H9 (cell line): ENCODE data around the gene LRP5. TPM values are rescaled to one million over a fixed set of nuclear protein-coding genes. Genes with fewer than 3 reads are reported as not detected.
A peak's percentile ranks its signal among the peaks of the same experiment; 100 is the strongest.

Experiments used
- DNase-seq: peaks from one replicate; pipeline ENCODE4 v3.0.0-alpha.2; 2017
- H2AFZ ChIP-seq: one replicate; pipeline ENCODE4 v1.6.1; 2013; ENCODE audit warnings: mild to moderate bottlenecking, low read length, control low read depth, moderate library complexity
- H2AK5ac ChIP-seq: 2 replicates; pipeline ENCODE4 v1.6.1; 2013; ENCODE audit warnings: low read length, control low read depth, mixed read lengths; ENCODE audit not compliant: insufficient read length
- H2BK120ac ChIP-seq: one replicate; pipeline ENCODE4 v1.6.1; 2013; ENCODE audit warnings: low read depth, mild to moderate bottlenecking, low read length, control low read depth, inconsistent platforms; ENCODE audit not compliant: poor library complexity, severe bottlenecking
- H2BK12ac ChIP-seq: 2 replicates; pipeline ENCODE4 v1.6.1; 2013; ENCODE audit warnings: low read length, control low read depth, mixed read lengths, low read depth; ENCODE audit not compliant: insufficient read length
- H2BK15ac ChIP-seq: 2 replicates; pipeline ENCODE4 v1.6.1; 2013; ENCODE audit warnings: low read depth, low read length, control low read depth
- H2BK20ac ChIP-seq: one replicate; pipeline ENCODE4 v1.6.1; 2013; ENCODE audit warnings: low read depth, mild to moderate bottlenecking, low read length, control low read depth, inconsistent platforms; ENCODE audit not compliant: poor library complexity, severe bottlenecking
- H2BK5ac ChIP-seq: 2 replicates; pipeline ENCODE4 v1.6.1; 2013; ENCODE audit warnings: low read length, control low read depth, mixed read lengths; ENCODE audit not compliant: insufficient read length
- H3K14ac ChIP-seq: 2 replicates; pipeline ENCODE4 v1.6.1; 2013; ENCODE audit warnings: low read length, control low read depth; ENCODE audit not compliant: insufficient read depth
- H3K18ac ChIP-seq: 2 replicates; pipeline ENCODE4 v1.6.1; 2013; ENCODE audit warnings: low read depth, mild to moderate bottlenecking, mixed read lengths, low read length, control low read depth; ENCODE audit not compliant: insufficient read length
- H3K23ac ChIP-seq: 2 replicates; pipeline ENCODE4 v1.6.1; 2013; ENCODE audit warnings: low read length, control low read depth, mixed read lengths, low read depth; ENCODE audit not compliant: insufficient read length
- H3K23me2 ChIP-seq: 2 replicates; pipeline ENCODE4 v1.6.1; 2013; ENCODE audit warnings: low read depth, mild to moderate bottlenecking, mixed read lengths, low read length, control low read depth; ENCODE audit not compliant: insufficient read length, poor library complexity, severe bottlenecking
- H3K27ac ChIP-seq: 2 replicates; pipeline ENCODE4 v1.5.1; 2013; ENCODE audit warnings: low read length, control low read depth, mixed read lengths, low read depth; ENCODE audit not compliant: insufficient read length
- H3K27me3 ChIP-seq: 2 replicates; pipeline ENCODE4 v1.6.1; 2013; ENCODE audit warnings: low read length, control low read depth, inconsistent platforms; ENCODE audit not compliant: insufficient read depth
- H3K4ac ChIP-seq: 2 replicates; pipeline ENCODE4 v1.6.1; 2013; ENCODE audit warnings: low read depth, mild to moderate bottlenecking, control low read depth, inconsistent platforms, low read length, moderate library complexity
- H3K4me1 ChIP-seq: 2 replicates; pipeline ENCODE4 v1.6.1; 2013; ENCODE audit warnings: low read length, control low read depth, inconsistent platforms; ENCODE audit not compliant: insufficient read depth
- H3K4me2 ChIP-seq: 2 replicates; pipeline ENCODE4 v1.6.1; 2013; ENCODE audit warnings: low read length, control low read depth, mixed read lengths; ENCODE audit not compliant: insufficient read length, insufficient read depth
- H3K56ac ChIP-seq: 2 replicates; pipeline ENCODE4 v1.6.1; 2013; ENCODE audit warnings: low read depth, mild to moderate bottlenecking, mixed read lengths, low read length, control low read depth; ENCODE audit not compliant: insufficient read length
- H3K79me1 ChIP-seq: 2 replicates; pipeline ENCODE4 v1.6.1; 2013; ENCODE audit warnings: low read depth, mild to moderate bottlenecking, moderate library complexity, low read length, control low read depth, inconsistent platforms; ENCODE audit not compliant: insufficient read depth, poor library complexity, severe bottlenecking
- H3K79me2 ChIP-seq: 2 replicates; pipeline ENCODE4 v1.6.1; 2013; ENCODE audit warnings: low read length, control low read depth, inconsistent platforms; ENCODE audit not compliant: insufficient read depth
- H3K9ac ChIP-seq: 2 replicates; pipeline ENCODE4 v1.6.1; 2013; ENCODE audit warnings: low read length, control low read depth, mixed read lengths; ENCODE audit not compliant: insufficient read length; ENCODE audit errors: extremely low read depth
- H3K9me3 ChIP-seq: one replicate; pipeline ENCODE4 v1.6.1; 2013; ENCODE audit warnings: low read depth, low read length, inconsistent platforms; ENCODE audit not compliant: control insufficient read depth
- H3T11ph ChIP-seq: one replicate; pipeline ENCODE4 v1.6.1; 2013; ENCODE audit warnings: mild to moderate bottlenecking, low read length, control low read depth, inconsistent platforms
- H4K20me1 ChIP-seq: one replicate; pipeline ENCODE4 v1.6.1; 2013; ENCODE audit not compliant: control insufficient read depth, insufficient read length, insufficient read depth
- H4K5ac ChIP-seq: 2 replicates; pipeline ENCODE4 v1.6.1; 2013; ENCODE audit warnings: low read depth, mild to moderate bottlenecking, mixed read lengths, low read length, control low read depth; ENCODE audit not compliant: insufficient read length
- H4K8ac ChIP-seq: replicated peaks from 2 replicates; pipeline ENCODE4 v1.6.1; 2013; ENCODE audit warnings: low read length, control low read depth, mixed read lengths, low read depth; ENCODE audit not compliant: insufficient read length
- H4K91ac ChIP-seq: 2 replicates; pipeline ENCODE4 v1.6.1; 2013; ENCODE audit warnings: low read depth, mild to moderate bottlenecking, moderate library complexity, mixed read lengths, low read length, control low read depth; ENCODE audit not compliant: insufficient read length
- H3K27ac Mint-ChIP-seq, 3 experiments: 2 replicates in 2 of 3; 3 replicates in 1 of 3; pipeline ENCODE4 v1.8.0; 2020 to 2021; ENCODE audit warnings: mixed read lengths in 3 of 3, mild to moderate bottlenecking in 1 of 3, moderate library complexity in 1 of 3
- H3K27me3 Mint-ChIP-seq: 2 replicates; pipeline ENCODE4 v1.8.0; 2021; ENCODE audit warnings: low read depth, mild to moderate bottlenecking, moderate library complexity, mixed read lengths
- H3K36me3 Mint-ChIP-seq, 3 experiments: 2 replicates in 2 of 3; 3 replicates in 1 of 3; pipeline ENCODE4 v1.8.0; 2020 to 2021; ENCODE audit warnings: low read depth in 3 of 3, mixed read lengths in 3 of 3; ENCODE audit not compliant: insufficient read depth in 1 of 3
- H3K4me1 Mint-ChIP-seq, 2 experiments: 2 replicates each; pipeline ENCODE4 v1.8.0; 2020; ENCODE audit warnings: mixed read lengths in 2 of 2
- H3K4me3 Mint-ChIP-seq, 2 experiments: 2 replicates in 1 of 2; 3 replicates in 1 of 2; pipeline ENCODE4 v1.8.0; 2020 to 2021; ENCODE audit warnings: mild to moderate bottlenecking in 2 of 2, mixed read lengths in 2 of 2, moderate library complexity in 1 of 2
- H3K9me3 Mint-ChIP-seq, 2 experiments: 2 replicates in 1 of 2; 3 replicates in 1 of 2; pipeline ENCODE4 v1.8.0; 2020; ENCODE audit warnings: mild to moderate bottlenecking in 2 of 2, mixed read lengths in 2 of 2, moderate library complexity in 1 of 2
- CTCF ChIP-seq: fragments of 200-600 bp; sonication (generic); conservative IDR thresholded peaks from 3 replicates; pipeline ENCODE4 v1.8.0; 2021; ENCODE audit warnings: antibody characterized with exemption, mild to moderate bottlenecking
- WGBS: extraction: QIAGEN DNeasy Blood & Tissue Kit; methylation state at CpG from one replicate; pipeline ENCODE4 v1.1.7; 2013; ENCODE audit warnings: missing lambda C conversion rate, low lambda C conversion rate, mixed read lengths; ENCODE audit not compliant: insufficient read length; ENCODE audit errors: extremely low coverage; 5-methylcytosine and 5-hydroxymethylcytosine counted together
- total RNA-seq: library from RNA; stranded (reverse); gene quantifications from 2 replicates; pipeline ENCODE4 v1.2.1, GENCODE V29; 2021

Gene LRP5
- total RNA-seq, 1 experiment from 2014 or later = 38.4 TPM

- Histone ChIP-seq H4K20me1 (no peaks in the 10 kb centered on the region), H3K79me2 (no peaks in the 10 kb centered on the region), H3K27ac (no peak overlapping the region), H4K5ac (no peak overlapping the region), H3K4me1 (no peaks in the 10 kb centered on the region), H2BK12ac (no peak overlapping the region), H3K56ac (no peak overlapping the region), H2BK20ac (no peak overlapping the region), H4K91ac (no peak overlapping the region), H2BK5ac (no peak overlapping the region), H3K9me3 (no peaks in the 10 kb centered on the region), H3K23ac (no peak overlapping the region), H3K14ac (no peak overlapping the region; the same call in 1 of the 2 replicates), H3K27me3 (no peaks in the 10 kb centered on the region), H3K18ac (no peak overlapping the region), H3K79me1 (no peaks in the 10 kb centered on the region), H2AFZ (no peak overlapping the region), H3K4ac (no peak overlapping the region), H3T11ph (no peak overlapping the region), H2BK120ac (no peak overlapping the region), H3K23me2 (no peaks in the 10 kb centered on the region), H3K9ac (no peak overlapping the region), H2BK15ac (no peak overlapping the region), H3K4me2 (no peak overlapping the region), H4K8ac (no peak overlapping the region), H2AK5ac (no peak overlapping the region)
- DNase-seq = no peak
- H3K27me3 Mint-ChIP-seq = no peaks in the 10 kb centered on the region
- peaks cover 22 to 39% of the 10 kb centered on the region in 2 experiments for H3K4me1 Mint-ChIP-seq
- H3K4me3 Mint-ChIP-seq = no peak overlapping the region
- WGBS = no CpG with 5 or more reads among the region's 6 CpGs
- no peaks in the 10 kb centered on the region for H3K9me3 Mint-ChIP-seq
- peak overlapping the region in 1 of 3 experiments; percentile 34; a peak in 1 of 7 replicates for H3K27ac Mint-ChIP-seq
- peaks cover 6 to 21% (median 21%) of the 10 kb centered on the region in 3 experiments for H3K36me3 Mint-ChIP-seq
- TF ChIP-seq CTCF = no peak
Observed at GRCh38 chr11:68438658-68439259, 126.4 kb downstream of the LRP5 start.
